HG03558 (cell line): ENCODE results near the gene TIE1.

Experiments
- ATAC-seq: cut with Tn5 transposase; IDR thresholded peaks from one replicate; pipeline ENCODE4 v1.9.1; 2021; ENCODE audit warnings: moderate number of reproducible peaks; ENCODE audit not compliant: unreplicated experiment; ENCODE audit errors: extremely low read depth

Gene TIE1

DNA sequence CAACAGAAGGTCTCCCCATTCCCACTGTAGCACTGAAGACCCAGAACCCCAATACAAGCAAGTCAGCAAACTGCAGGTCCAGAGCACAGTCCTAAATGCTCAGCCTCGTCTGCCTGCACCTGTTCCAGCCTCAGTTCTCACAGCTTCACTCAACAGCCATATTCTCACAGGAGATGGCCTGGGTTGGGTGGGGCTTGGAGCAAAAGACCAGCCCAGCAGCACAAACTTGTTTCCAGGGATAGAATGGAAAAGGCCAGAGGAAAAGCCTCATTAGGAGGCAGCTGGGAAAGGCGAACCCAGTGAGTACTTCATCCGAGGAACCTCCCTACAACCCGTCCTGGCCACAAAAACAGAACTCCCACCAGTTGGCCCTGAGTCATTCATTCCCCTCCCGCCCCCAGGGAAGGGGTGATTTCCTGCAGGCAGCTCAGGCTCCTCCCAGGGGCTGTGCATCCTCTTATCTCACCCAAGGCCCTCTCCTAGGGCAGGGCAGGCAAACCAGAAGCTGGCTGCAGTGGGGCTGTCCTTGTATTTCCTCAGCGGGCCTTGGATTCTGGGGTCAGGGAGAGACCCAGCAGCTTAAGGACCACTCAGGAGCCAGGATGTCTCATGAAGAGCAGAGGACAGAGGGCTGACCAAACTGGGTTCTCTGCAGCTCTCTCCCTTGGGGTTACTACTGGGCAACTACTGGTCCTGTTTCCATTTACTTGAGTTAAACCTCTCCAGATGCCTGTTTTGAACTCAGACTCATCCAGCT is 29.4 kb downstream of the TIE1 start:
- ATAC-seq: no peak

DNA sequence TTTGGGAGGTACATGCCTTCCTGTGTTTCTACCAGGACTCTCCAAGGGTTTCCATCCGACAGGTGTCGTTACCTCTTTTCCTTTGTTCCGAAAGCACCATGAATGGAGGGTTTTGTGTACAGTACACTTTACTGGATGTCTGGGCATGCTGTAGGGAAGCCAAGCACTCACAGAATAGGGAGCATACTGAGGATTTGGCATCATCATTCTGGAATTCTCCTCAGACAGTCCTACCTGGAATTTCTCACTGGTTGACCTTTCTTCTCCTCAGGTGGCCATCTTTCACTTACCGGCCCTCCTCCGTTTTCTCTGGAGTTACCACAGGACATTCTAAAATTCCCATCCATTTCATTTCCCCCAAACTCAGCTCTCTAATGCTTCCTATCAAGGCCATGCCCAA is 30.9 kb downstream of the TIE1 start:
- ATAC-seq: no peak

DNA sequence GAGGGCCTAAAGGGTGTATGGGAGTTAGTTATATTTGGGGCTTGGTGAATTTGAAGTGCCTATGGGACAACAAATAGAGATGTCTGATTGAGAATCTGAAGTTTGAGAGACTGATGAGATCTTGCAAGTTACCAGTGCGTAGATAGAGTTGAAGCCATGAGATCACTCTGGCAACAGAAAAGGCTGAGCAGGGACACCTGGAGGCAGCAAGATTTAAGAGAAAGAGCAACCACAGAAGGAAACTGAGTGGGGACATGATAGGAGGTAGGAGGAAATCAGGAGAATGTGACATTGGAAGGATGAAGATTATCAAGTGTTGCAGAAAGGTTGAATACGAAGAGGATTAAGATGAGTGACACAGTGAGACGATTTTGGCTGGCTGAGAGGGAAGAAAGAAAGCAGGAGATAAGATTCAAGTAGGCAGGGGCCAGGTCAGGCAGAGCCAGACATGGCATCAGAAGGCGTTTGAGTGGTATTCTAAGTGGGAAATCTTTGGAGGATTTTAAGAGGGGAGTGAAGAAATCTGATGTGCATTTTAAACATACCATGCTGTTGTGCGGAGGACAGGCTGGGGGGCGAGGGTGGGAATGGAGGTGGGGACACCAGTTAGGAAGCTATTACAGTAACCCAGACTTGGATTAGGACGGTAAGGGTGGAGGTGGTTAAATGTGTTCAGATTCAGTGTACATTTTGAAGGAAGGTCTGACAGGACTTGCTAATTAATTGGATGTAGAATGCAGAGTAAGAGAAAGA is 33.8 kb downstream of the TIE1 start:
- ATAC-seq: no peak

DNA sequence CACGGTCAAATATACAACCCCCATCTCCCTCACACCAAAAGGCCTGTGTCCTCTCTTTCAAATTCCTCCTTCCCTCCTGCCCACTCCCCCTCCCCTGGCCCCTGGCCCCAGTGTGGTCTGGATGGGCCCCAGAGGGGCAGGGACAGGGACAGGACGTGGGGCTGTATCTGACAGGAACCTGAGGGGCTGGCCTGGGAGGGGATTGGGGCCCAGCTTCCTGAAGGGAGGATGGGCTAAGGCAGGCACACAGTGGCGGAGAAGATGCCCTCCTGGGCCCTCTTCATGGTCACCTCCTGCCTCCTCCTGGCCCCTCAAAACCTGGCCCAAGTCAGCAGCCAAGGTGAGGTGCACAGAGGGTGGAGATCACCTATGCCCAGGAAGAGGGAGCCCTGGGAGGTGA is 36.8 kb downstream of the TIE1 start, which contains the start of gene MPL:
Gene MPL, plus strand, starts transcription at position 231 of the 400 bp plus-strand sequence. Its CDS starts 31 bp downstream, at position 262.
- no peak for ATAC-seq

DNA sequence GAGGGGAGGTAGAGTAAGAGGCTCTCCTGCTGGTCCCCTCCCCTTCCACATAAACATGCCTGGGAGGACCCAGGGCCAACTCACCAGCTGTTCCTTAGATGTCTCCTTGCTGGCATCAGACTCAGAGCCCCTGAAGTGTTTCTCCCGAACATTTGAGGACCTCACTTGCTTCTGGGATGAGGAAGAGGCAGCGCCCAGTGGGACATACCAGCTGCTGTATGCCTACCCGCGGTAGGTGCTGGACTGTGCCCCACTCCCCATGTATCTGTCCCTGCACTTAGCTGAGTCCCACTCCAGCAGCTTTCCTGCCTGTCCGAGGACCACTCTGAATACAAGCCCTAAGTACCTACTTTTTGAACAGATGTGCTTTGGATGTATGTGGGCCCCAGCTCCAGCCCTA is 37.2 kb downstream of the TIE1 start:
- ATAC-seq: no peak

DNA sequence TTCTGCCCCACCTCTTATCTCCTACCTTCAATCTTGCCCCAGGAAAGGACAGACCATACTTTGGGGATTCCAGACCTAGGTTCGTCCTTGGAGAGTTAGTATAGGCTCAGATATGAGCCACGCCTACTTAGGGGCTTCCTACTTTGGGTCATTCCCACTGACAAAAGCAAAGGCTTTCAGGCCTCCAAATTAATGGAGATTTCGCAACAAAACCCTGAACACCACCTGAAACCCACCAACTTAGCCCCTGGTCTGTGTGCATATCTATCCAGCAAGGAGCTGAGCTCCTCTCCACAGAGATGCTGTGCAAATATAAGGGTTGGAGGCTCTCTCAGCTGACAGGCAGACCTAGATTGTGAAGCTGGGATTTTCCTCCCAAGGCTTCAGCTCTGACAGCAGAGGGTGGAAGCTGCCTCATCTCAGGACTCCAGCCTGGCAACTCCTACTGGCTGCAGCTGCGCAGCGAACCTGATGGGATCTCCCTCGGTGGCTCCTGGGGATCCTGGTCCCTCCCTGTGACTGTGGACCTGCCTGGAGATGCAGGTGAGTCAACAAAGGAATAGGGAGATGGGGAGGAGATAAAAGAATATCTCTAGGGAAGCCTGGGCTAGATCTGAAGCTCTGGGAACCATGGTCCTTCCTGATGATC is 38.9 kb downstream of the TIE1 start:
- no peak for ATAC-seq

DNA sequence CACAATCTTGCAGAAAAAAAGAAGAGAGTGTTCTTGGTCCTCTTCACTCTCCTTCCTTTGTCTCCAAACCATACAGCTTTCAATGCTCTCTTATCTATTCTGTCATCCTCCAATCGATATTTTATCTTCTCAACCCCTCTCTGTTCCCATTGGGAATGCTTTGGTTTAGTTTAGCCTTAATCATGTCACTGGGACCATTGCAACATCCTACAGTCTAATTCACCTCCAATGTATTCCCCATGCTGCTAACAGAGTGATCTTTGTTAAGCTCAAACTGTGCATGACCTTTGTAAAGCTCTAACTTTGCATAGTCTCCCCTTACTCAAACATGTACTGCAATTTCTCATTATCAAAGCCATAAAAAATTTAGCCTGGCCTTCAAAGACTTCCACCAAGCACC is 39.8 kb downstream of the TIE1 start:
- no peak for ATAC-seq

DNA sequence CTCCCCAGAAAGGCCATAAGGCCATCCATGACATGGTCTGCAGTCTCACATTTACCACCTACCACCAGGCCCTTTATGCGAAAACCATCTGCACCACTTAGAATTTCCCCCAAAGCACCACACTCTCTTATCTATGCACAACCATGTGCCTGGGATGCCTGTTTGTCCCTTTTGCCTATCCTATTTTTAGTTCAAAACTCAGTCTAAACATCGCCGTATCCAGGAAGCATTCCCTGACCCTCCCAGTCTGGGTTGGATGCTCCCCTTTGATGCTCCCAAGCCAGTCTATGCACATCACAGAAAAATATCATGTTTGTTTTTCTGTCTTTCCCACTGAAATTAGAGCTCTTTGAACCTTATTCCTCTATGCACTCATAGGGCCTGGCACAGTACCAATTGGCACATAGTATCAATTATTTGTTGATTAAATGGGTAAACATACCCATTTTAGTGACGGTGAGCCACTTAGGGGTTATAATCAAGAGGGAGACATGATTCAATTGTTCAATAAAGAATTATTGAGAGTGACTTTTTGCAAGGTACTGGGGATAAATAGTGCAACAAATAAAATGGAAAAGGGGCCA is 43.6 kb downstream of the TIE1 start:
- ATAC-seq: no peak

DNA sequence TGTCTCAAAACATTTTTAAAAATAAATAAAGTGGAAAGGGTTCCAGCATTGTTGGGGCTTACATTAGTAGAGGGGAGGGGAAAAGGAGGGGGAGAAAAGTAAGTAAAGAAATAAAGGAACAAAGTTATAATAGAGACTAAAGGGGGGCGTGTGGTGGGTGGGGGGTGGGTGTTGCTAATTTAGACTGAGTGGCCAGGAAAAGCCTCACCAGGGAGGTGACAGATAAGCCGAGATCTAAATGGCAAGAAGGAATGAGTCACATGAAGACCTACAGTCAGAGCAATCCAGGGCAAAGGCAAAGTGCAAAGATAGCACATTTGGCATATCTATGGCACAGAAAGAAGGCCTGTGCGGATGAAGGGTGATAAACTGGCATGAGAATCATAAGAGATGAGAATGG is 44.3 kb downstream of the TIE1 start:
- no peak for ATAC-seq

DNA sequence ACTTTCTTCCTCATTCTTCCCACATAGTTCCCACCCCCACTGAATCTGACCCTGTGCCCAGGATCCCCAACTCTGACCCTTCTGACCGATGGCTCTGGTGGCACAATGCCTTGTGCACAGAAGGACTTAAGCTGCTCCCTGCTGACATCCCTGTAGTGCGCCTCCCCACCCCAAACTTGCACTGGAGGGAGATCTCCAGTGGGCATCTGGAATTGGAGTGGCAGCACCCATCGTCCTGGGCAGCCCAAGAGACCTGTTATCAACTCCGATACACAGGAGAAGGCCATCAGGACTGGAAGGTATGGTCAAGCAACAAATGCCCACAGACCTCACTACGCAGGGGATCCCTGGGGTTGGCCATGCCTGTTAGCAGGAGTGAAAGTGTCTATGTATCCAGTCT is 45.9 kb downstream of the TIE1 start:
- ATAC-seq: no peak

DNA sequence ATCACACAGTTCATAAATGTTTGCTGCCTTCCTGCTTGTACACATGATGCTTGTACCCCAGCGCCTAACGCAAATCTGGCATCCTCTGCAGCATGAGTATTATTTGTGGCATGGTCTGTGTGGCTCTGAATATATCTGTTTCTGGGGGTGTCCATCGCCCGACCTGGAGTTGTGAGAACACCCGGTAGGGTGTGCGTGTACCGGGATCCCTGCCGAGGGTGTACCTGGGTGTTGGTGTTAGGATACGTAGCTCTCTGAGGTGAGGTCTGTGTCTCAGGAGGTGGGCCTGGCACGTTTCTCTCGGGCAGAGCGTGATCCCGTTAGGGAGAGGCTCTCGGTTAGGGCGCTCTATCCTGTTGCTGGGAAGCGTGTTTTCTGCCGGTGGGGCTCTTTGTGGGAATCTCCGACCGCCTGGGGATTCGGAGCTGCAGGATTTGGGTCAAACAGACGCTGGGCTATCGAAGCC is 47.6 kb downstream of the TIE1 start:
- no peak for ATAC-seq

DNA sequence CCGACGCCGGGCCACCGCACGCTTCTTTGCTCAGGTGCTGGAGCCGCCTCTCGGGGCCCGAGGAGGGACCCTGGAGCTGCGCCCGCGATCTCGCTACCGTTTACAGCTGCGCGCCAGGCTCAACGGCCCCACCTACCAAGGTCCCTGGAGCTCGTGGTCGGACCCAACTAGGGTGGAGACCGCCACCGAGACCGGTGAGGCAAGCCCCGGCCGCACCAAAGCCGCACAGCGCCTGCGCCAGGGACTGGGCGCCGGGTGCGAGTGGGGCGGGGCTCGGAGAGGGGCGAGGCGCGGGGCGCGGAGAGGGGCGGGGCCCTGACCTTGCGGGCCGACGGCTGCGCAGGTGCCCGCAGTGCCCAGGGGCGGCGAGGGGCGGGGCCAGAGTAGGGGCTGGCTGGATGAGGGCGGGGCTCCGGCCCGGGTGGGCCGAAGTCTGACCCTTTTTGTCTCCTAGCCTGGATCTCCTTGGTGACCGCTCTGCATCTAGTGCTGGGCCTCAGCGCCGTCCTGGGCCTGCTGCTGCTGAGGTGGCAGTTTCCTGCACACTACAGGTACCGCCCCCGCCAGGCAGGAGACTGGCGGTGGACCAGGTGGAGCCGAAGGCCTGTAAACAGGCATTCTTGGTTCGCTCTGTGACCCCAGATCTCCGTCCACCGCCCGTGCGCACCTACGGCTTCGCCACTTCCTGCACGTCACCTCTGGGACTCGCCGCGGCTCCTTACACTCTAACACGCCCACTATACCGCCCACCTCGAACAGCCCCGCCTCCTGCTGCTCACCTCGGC is 48.2 kb downstream of the TIE1 start:
- no peak for ATAC-seq

DNA sequence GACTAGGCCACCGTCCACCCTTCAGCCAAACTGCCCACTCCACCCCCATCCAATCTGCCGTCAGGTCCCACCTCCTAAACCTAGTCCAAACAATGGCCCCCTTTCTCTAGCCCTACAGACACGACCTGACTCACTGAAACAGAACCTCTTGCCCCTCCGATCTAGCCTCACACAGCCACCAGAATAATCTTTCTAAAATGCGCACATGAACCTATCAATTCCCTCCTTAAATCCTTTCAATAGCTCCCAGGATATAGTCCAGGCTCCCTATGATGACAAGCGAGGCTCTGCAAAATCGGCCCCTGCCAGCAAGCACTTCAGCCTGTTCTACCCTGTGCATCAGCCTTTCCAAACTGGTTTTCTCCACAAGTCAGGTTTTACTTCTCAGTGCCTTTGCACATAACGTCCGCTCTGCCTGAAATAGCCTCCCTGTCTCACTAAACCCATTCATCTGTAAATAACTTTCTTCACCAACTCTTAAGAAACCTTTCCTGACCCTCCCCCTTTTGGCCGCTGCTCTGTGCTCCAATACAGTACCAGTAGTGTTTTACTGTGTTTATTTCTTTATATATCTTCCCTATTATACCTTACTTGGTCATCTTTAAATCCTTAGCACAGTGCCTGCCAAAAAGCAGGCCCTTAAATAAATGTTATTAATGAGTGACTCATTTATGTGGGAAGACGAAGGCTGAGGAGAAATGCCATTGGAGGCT is 49.0 kb downstream of the TIE1 start:
- no peak for ATAC-seq

DNA sequence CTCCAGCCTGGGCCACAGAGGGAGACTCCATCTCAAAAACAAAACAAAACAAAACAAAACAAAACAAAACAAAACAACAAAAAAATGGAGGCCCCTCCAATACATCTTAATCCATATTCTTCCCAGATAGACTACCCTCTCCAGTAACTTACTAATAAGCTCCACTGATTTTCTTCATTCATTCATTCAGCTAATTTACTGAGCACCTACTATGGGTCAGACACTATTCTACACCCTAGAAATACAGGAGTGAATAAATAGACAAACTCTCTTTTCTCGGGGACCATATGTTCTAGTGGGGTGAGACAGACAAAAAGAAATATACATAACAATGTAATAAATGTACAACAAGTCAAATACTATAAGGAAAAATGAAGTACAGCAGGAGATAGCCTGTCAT is 50.2 kb downstream of the TIE1 start:
- ATAC-seq: no peak

DNA sequence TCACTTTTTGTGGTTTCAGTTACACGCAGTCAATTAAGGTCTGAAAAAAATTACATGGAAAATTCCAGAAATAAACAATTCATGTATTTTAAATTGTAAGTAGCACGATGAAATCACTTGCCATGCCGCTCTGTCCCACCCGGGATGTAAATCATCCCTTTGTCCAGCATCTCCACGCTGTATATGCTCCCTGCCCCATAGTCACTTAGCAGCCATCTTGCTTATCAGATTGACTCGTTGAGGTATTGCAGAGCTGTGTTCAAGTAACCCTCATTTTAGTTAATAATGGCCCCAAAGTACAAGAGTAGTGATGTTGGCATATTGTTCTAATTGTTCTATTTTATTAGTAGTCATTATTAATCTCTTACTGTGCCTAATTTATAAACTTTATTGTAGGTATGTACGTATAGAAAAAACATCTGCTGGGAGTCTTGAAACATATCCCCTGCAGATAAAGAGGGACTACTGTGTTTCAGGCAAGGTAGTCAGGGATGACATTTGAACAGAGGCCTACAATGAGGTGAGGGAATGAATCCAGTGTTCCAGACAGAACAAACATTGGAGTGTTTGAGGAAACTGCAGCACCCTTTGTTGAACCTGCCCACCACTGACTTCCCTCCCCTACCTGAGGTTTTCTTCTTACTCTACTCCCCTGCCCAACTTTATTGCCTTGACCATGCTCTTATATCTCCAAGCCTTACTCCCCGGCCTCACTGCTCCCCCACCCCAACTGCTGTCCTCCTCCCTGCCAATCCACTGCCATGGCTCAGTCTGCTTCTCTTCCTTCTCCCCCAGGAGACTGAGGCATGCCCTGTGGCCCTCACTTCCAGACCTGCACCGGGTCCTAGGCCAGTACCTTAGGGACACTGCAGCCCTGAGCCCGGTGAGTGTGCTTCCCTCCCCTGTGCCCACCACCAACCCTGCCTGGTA is 50.9 kb downstream of the TIE1 start:
- ATAC-seq: no peak

DNA sequence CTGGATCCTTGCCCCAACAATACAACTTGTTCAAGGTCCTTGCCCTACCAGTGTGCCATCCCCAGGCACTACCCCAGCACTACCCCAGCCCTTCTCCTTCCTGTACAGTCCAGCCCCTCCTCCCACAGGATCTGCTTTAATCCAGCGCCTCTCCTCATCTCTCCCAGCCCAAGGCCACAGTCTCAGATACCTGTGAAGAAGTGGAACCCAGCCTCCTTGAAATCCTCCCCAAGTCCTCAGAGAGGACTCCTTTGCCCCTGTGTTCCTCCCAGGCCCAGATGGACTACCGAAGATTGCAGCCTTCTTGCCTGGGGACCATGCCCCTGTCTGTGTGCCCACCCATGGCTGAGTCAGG is 51.5 kb downstream of the TIE1 start:
- no peak for ATAC-seq

DNA sequence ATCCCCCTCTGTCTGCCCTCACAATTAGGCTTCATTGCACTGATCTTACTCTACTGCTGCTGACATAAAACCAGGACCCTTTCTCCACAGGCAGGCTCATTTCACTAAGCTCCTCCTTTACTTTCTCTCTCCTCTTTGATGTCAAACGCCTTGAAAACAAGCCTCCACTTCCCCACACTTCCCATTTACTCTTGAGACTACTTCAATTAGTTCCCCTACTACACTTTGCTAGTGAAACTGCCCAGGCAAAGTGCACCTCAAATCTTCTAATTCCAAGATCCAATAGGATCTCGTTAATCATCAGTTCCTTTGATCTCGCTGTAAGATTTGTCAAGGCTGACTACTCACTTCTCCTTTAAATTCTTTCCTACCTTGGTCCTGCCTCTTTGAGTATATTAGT is 52.1 kb downstream of the TIE1 start:
- no peak for ATAC-seq

DNA sequence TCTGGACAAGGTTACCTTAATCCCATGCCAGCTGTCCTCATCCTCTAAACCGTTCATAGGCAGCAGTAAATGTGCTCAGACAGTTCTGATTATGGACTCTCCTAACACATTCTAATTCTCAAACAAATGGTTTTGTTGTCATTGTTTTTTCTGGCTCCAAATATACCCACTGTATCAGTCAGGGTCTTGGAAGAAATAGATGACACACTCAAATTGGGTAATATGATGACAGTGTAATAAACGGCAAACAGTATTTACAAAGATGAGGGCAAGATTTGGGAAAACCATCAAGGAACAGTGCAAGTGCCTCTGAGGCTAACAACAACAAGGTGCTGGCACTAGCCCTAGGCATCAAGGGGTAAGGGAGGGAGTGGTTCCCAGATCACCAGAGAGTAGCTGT is 53.7 kb downstream of the TIE1 start:
- no peak for ATAC-seq

DNA sequence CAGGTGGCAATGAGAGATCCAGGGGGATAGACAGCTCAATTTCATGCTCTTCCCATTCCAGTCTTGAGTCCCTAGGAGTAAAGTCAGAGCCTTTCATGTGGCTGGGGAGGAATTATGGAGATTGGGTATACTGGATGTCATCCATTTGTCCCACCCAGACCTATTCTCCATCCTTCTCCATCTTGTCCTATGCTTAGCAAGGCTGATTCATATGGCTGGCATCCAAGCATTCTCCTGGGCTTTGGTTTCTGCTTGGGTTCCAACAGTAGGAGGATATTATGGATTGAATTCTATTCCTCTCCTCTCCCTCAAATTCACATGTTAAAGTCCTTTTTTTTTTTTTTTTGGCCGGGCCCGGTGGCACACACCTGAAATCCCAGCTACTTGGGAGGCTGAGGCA is 54.2 kb downstream of the TIE1 start:
- no peak for ATAC-seq
